Calu3 (cell line): ENCODE measurements around the gene SLC25A38. TPM values are rescaled to one million over a fixed set of nuclear protein-coding genes. Genes with fewer than 3 reads are reported as not detected.
"Not testable (repeated sequence)": the region's sequence is repeated elsewhere in the genome, so short reads cannot be mapped to it uniquely, and the experiment has no call there.

Experiments
- BruUV-seq: library from RNA; stranded (reverse); fragments of 400-500 nt; replicated peaks from 2 replicates; lab custom pipeline; 2021; lab: Mats Ljungman, UMichigan
- CTCF ChIA-PET: fragments of 300-600 bp; sonication (Branson Sonifier 250); formaldehyde crosslinking; loops from one replicate; lab custom pipeline; 2022; ENCODE audit warnings: antibody characterized with exemption; lab: Charles Lee
- DNase-seq: peaks from one replicate; pipeline ENCODE4 v3.0.0; 2022
- H3K27ac Mint-ChIP-seq: one replicate; pipeline ENCODE4 v1.8.0; 2022; ENCODE audit warnings: mixed read lengths; ENCODE audit not compliant: unreplicated experiment
- H3K27me3 Mint-ChIP-seq: one replicate; pipeline ENCODE4 v1.8.0; 2022; ENCODE audit warnings: mixed read lengths; ENCODE audit not compliant: unreplicated experiment
- H3K36me3 Mint-ChIP-seq: one replicate; pipeline ENCODE4 v1.8.0; 2022; ENCODE audit warnings: mild to moderate bottlenecking, moderate library complexity, mixed read lengths; ENCODE audit not compliant: insufficient read depth, unreplicated experiment
- H3K4me1 Mint-ChIP-seq: one replicate; pipeline ENCODE4 v1.8.0; 2022; ENCODE audit warnings: mild to moderate bottlenecking, low read depth, mixed read lengths; ENCODE audit not compliant: unreplicated experiment
- H3K4me3 Mint-ChIP-seq: one replicate; pipeline ENCODE4 v1.8.0; 2022; ENCODE audit warnings: mild to moderate bottlenecking, low read depth, moderate library complexity, mixed read lengths; ENCODE audit not compliant: unreplicated experiment
- H3K9me3 Mint-ChIP-seq: one replicate; pipeline ENCODE4 v1.8.0; 2022; ENCODE audit warnings: low read depth, mixed read lengths; ENCODE audit not compliant: unreplicated experiment
- CTCF ChIP-seq: fragments of 200-600 bp; IDR thresholded peaks from one replicate; pipeline ENCODE4 v1.8.0; 2022; ENCODE audit warnings: antibody characterized with exemption; ENCODE audit not compliant: unreplicated experiment
- intact Hi-C: fragments of 100-400 bp; cut with micrococcal nuclease; formaldehyde crosslinking; loops from one replicate; pipeline ENCODE4 v1.10.0; 2022; ENCODE audit not compliant: unreplicated experiment
- total RNA-seq: library from RNA; stranded (reverse); gene quantifications from 2 replicates; pipeline ENCODE4 v1.2.3, GENCODE V29; 2022

SLC25A38 gene
- total RNA-seq, 1 experiment from 2014 or later, result 23.6 TPM

- CTCF ChIA-PET, result no interaction called here
- H3K27ac Mint-ChIP-seq, result no peak overlapping the region
- no peak for DNase-seq
- H3K27me3 Mint-ChIP-seq, result no peaks in the 10 kb centered on the region
- no peak for TF ChIP-seq CTCF
- no TSS peak for BruUV-seq
- H3K36me3 Mint-ChIP-seq, result no peaks in the 10 kb centered on the region
- peaks cover 19% of the 10 kb centered on the region for H3K4me1 Mint-ChIP-seq
- no peak overlapping the region for H3K4me3 Mint-ChIP-seq
- H3K9me3 Mint-ChIP-seq, result no peaks in the 10 kb centered on the region
- intact Hi-C loops, result no loop called here
These were observed 24.8 kb upstream of the SLC25A38 start for GRCh38 chr3:39358333-39358732.

- DNase-seq, result no peak
- Mint-ChIP-seq H3K4me1 (peaks cover 20% of the 10 kb centered on the region), H3K27me3 (no peaks in the 10 kb centered on the region), H3K9me3 (no peaks in the 10 kb centered on the region), H3K4me3 (no peak overlapping the region), H3K27ac (no peak overlapping the region), H3K36me3 (no peaks in the 10 kb centered on the region)
- no TSS peak for BruUV-seq
- CTCF ChIA-PET, result no interaction called here
- intact Hi-C loops, result no loop called here
- TF ChIP-seq CTCF, result no peak
These were observed 21.8 kb upstream of the SLC25A38 start for GRCh38 chr3:39361252-39361927.

GRCh38 chr3:39362192-39362591 is 21.0 kb upstream of the SLC25A38 start:
- TF ChIP-seq CTCF, result no peak
- H3K27ac Mint-ChIP-seq, result no peak overlapping the region

GRCh38 chr3:39362812-39363211 is 20.4 kb upstream of the SLC25A38 start:
- DNase-seq, result no peak
- TF ChIP-seq CTCF, result no peak
- no peaks in the 10 kb centered on the region for H3K9me3 Mint-ChIP-seq
- intact Hi-C loops, result no loop called here
- no peak overlapping the region for H3K27ac Mint-ChIP-seq
- H3K27me3 Mint-ChIP-seq, result no peaks in the 10 kb centered on the region
- CTCF ChIA-PET, result no interaction called here
- no peak overlapping the region for H3K4me3 Mint-ChIP-seq
- BruUV-seq, result no TSS peak
- H3K36me3 Mint-ChIP-seq, result no peaks in the 10 kb centered on the region
- H3K4me1 Mint-ChIP-seq, result peaks cover 20% of the 10 kb centered on the region

More at GRCh38 chr3:39362192-39362591, 21.0 kb upstream of the SLC25A38 start:
- H3K4me1 Mint-ChIP-seq, result peaks cover 20% of the 10 kb centered on the region
- no peaks in the 10 kb centered on the region for H3K9me3 Mint-ChIP-seq
- no TSS peak for BruUV-seq
- no peaks in the 10 kb centered on the region for H3K27me3 Mint-ChIP-seq
- CTCF ChIA-PET, result no interaction called here
- DNase-seq, result peak; percentile 33
- no peak overlapping the region for H3K4me3 Mint-ChIP-seq
- no peaks in the 10 kb centered on the region for H3K36me3 Mint-ChIP-seq
- intact Hi-C loops, result no loop called here

GRCh38 chr3:39370450-39370849 is 12.7 kb upstream of the SLC25A38 start:
- H3K9me3 Mint-ChIP-seq, CTCF ChIA-PET, H3K4me1 Mint-ChIP-seq, BruUV-seq, intact Hi-C loops, H3K4me3 Mint-ChIP-seq, DNase-seq, H3K36me3 Mint-ChIP-seq, H3K27ac Mint-ChIP-seq: not testable (repeated sequence)
- H3K27me3 Mint-ChIP-seq, result peaks cover 24% of the 10 kb centered on the region
